Osteoblast (primary cell): ENCODE results near the gene TIMM44. TPM values are rescaled to one million over a fixed set of nuclear protein-coding genes. Genes with fewer than 3 reads are reported as not detected.

Experiments used
- DNase-seq: peaks from one replicate; pipeline ENCODE4 v3.0.0; 2011; ENCODE audit warnings: low spot score, mixed read lengths; ENCODE audit not compliant: insufficient read length; ENCODE audit errors: missing footprints
- H2AFZ ChIP-seq: 2 replicates; pipeline ENCODE4 v1.6.0; 2011; ENCODE audit warnings: mild to moderate bottlenecking, low read length
- H3K27ac ChIP-seq: 2 replicates; pipeline ENCODE4 v1.5.1; 2011; ENCODE audit warnings: mild to moderate bottlenecking, low read depth, low read length, moderate library complexity
- H3K27me3 ChIP-seq: 2 replicates; pipeline ENCODE4 v1.6.0; 2012; ENCODE audit warnings: mild to moderate bottlenecking, control low read depth, inconsistent platforms, low read length, moderate library complexity; ENCODE audit not compliant: insufficient read depth
- H3K36me3 ChIP-seq: 2 replicates; pipeline ENCODE4 v1.5.1; 2011; ENCODE audit warnings: mild to moderate bottlenecking, low read length, control low read depth, moderate library complexity; ENCODE audit not compliant: insufficient read depth
- H3K4me1 ChIP-seq: 2 replicates; pipeline ENCODE4 v1.5.1; 2011; ENCODE audit warnings: mild to moderate bottlenecking, low read length, control low read depth, moderate library complexity; ENCODE audit not compliant: insufficient read depth
- H3K4me2 ChIP-seq: 2 replicates; pipeline ENCODE4 v1.6.0; 2011; ENCODE audit warnings: mild to moderate bottlenecking, low read length; ENCODE audit not compliant: insufficient read depth
- H3K4me3 ChIP-seq: fragments of 200-600 bp; sonication (generic); 3 replicates; pipeline ENCODE4 v1.5.1; 2012; ENCODE audit warnings: mild to moderate bottlenecking, low read length, inconsistent platforms; ENCODE audit not compliant: insufficient read depth
- H3K79me2 ChIP-seq: 2 replicates; pipeline ENCODE4 v1.6.0; 2012; ENCODE audit warnings: mild to moderate bottlenecking, low read length, control low read depth, inconsistent platforms; ENCODE audit not compliant: insufficient read depth
- H3K9me3 ChIP-seq: 2 replicates; pipeline ENCODE4 v1.5.1; 2011; ENCODE audit warnings: low read depth, low read length, control low read depth
- H4K20me1 ChIP-seq: 2 replicates; pipeline ENCODE4 v1.6.0; 2012; ENCODE audit warnings: mild to moderate bottlenecking, low read length, control low read depth; ENCODE audit not compliant: insufficient read depth
- CTCF ChIP-seq: IDR thresholded peaks from 2 replicates; pipeline ENCODE4 v1.5.1; 2011; ENCODE audit warnings: mild to moderate bottlenecking, low read depth, low read length, moderate library complexity; ENCODE audit errors: extremely low read depth
- total RNA-seq: library from RNA; depleted of rRNA; stranded (reverse); fragments of >200 nt; gene quantifications from 2 replicates; pipeline ENCODE4 v1.2.3, GENCODE V29; 2012

The TIMM44 gene
- total RNA-seq, 1 donor, result 52.5 TPM

DNA sequence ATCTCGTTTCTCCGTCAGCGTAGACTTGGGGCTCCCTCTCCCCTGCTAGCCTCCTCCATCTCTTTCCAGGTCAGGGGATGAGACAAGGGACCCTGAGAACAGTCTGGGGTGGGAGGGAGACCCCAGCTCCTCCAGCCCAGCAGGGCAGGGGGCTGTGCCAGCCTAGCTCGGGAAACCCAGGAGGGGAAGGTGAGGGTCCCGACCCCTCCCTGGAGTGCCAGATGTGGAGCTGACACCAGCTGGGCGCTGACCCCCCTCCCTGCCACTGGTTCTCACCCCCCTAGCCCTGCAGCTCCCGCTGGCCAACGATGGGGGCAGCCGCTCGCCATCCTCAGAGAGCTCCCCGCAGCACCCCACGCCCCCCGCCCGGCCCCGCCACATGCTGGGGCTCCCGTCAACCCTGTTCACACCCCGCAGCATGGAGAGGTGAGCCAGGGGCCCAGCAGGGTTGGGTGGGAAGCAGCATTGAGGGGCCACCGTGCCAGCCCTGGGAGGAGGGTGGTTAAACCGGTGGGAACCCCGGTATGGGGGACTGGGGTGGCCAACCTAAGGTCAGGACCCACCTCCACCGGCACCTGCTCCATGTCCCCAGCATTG is 33.9 kb downstream of the TIMM44 start:
- no peak overlapping the region for H2AFZ ChIP-seq
- TF ChIP-seq CTCF, result no peak
- peak; percentile 83 for DNase-seq
- H4K20me1 ChIP-seq, result peaks cover 34% of the 10 kb centered on the region
- H3K27ac ChIP-seq, result no peak overlapping the region
- no peaks in the 10 kb centered on the region for H3K9me3 ChIP-seq
- H3K79me2 ChIP-seq, result peaks cover 37% of the 10 kb centered on the region
- H3K4me1 ChIP-seq, result peaks cover 8% of the 10 kb centered on the region
- no peaks in the 10 kb centered on the region for H3K27me3 ChIP-seq
- H3K4me3 ChIP-seq, result no peak overlapping the region
- peaks cover 14% of the 10 kb centered on the region for H3K36me3 ChIP-seq
- H3K4me2 ChIP-seq, result no peak overlapping the region

GRCh38 chr19:7908742-7909461 is 34.6 kb downstream of the TIMM44 start:
- peaks cover 14% of the 10 kb centered on the region for H3K36me3 ChIP-seq
- no peak for TF ChIP-seq CTCF

GRCh38 chr19:7908078-7908699 is 35.3 kb downstream of the TIMM44 start:
- Histone ChIP-seq H3K27me3 (no peaks in the 10 kb centered on the region), H2AFZ (no peak overlapping the region), H3K79me2 (peaks cover 43% of the 10 kb centered on the region), H3K4me2 (no peak overlapping the region), H4K20me1 (peaks cover 38% of the 10 kb centered on the region), H3K9me3 (no peaks in the 10 kb centered on the region), H3K4me1 (peaks cover 10% of the 10 kb centered on the region), H3K27ac (no peak overlapping the region), H3K36me3 (peaks cover 14% of the 10 kb centered on the region), H3K4me3 (no peak overlapping the region)
- peak; percentile 82 for DNase-seq
- TF ChIP-seq CTCF, result no peak

More at GRCh38 chr19:7908742-7909461, 34.6 kb downstream of the TIMM44 start:
- Histone ChIP-seq H3K4me2 (no peak overlapping the region), H3K27ac (no peak overlapping the region), H3K4me1 (peaks cover 10% of the 10 kb centered on the region), H3K27me3 (no peaks in the 10 kb centered on the region), H3K4me3 (no peak overlapping the region), H2AFZ (no peak overlapping the region), H4K20me1 (peaks cover 38% of the 10 kb centered on the region), H3K9me3 (no peaks in the 10 kb centered on the region), H3K79me2 (peaks cover 43% of the 10 kb centered on the region)
- peak; percentile 75 for DNase-seq

DNA sequence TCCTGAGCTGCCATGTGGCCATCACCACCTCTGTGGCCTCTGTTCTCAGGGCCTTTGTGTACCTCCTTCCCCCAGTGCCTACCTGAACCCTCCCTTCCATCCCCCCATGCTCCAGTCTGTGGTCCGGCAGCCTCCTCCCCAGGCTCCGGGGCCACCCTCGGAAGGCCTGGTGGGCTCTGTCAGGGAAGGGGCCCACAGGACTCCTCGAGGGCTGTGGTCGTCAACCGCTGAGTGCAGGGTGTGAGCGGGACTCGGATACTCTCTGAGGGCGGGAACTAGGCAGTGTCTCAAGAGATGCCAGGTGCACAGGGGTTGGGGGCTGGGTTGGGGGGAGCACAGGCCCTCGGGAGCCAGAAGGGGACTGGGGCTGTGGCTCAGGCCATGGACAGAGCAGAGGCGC is 35.9 kb downstream of the TIMM44 start:
- H3K4me2 ChIP-seq, result no peak overlapping the region
- peaks cover 38% of the 10 kb centered on the region for H4K20me1 ChIP-seq
- peaks cover 48% of the 10 kb centered on the region for H3K79me2 ChIP-seq
- H3K27ac ChIP-seq, result no peak overlapping the region
- no peaks in the 10 kb centered on the region for H3K27me3 ChIP-seq
- DNase-seq, result no peak
- no peak overlapping the region for H3K4me3 ChIP-seq
- no peaks in the 10 kb centered on the region for H3K9me3 ChIP-seq
- peaks cover 11% of the 10 kb centered on the region for H3K36me3 ChIP-seq
- H3K4me1 ChIP-seq, result peaks cover 14% of the 10 kb centered on the region
- TF ChIP-seq CTCF, result no peak
- no peak overlapping the region for H2AFZ ChIP-seq
